Stomach smooth muscle (tissue), 2 donors: ENCODE measurements around the gene SMC1B.
"Not testable (repeated sequence)": the region's sequence is repeated elsewhere in the genome, so short reads cannot be mapped to it uniquely, and the experiment has no call there.

Source experiments
- H3K27ac ChIP-seq: one replicate; pipeline ENCODE4 v1.7.0; 2013; ENCODE audit warnings: mild to moderate bottlenecking, low read length, inconsistent platforms
- H3K27me3 ChIP-seq, 2 donors: one replicate each; pipeline ENCODE4 v1.7.0; 2013; ENCODE audit warnings: low read length in 2 of 2; ENCODE audit not compliant: insufficient read depth in 2 of 2, control insufficient read depth in 1 of 2
- H3K36me3 ChIP-seq, 2 donors: one replicate each; pipeline ENCODE4 v1.7.0; 2013; ENCODE audit warnings: low read length in 2 of 2; ENCODE audit not compliant: control insufficient read depth in 2 of 2, insufficient read depth in 2 of 2
- H3K4me1 ChIP-seq: one replicate; pipeline ENCODE4 v1.7.0; 2013; ENCODE audit warnings: low read length; ENCODE audit not compliant: control insufficient read depth, insufficient read depth
- H3K4me3 ChIP-seq, 2 donors: one replicate each; pipeline ENCODE4 v1.7.0; 2013; ENCODE audit warnings: low read length in 2 of 2
- H3K9ac ChIP-seq, 2 donors: one replicate each; pipeline ENCODE4 v1.7.0; 2013; ENCODE audit warnings: low read length in 2 of 2, mild to moderate bottlenecking in 1 of 2
- H3K9me3 ChIP-seq, 2 donors: one replicate each; pipeline ENCODE4 v1.7.0; 2013; ENCODE audit warnings: low read length in 2 of 2; ENCODE audit not compliant: control insufficient read depth in 2 of 2
- donor health status: healthy.
- donor health status: Pancreatic carcinoma.

The SMC1B gene

GRCh38 chr22:45444168-45444567 is 30.8 kb upstream of the SMC1B start:
- no peak overlapping the region for H3K27ac ChIP-seq
- H3K4me1 ChIP-seq: peaks cover 3% of the 10 kb centered on the region
- no peak overlapping the region for H3K4me3 ChIP-seq
- no peaks in the 10 kb centered on the region for H3K36me3 ChIP-seq
- H3K9ac ChIP-seq: no peak overlapping the region
- H3K9me3 ChIP-seq: no peaks in the 10 kb centered on the region
- no peaks in the 10 kb centered on the region for H3K27me3 ChIP-seq

- H3K27ac ChIP-seq: no peak overlapping the region
- H3K4me3 ChIP-seq: no peak overlapping the region
- peaks cover 3% of the 10 kb centered on the region for H3K4me1 ChIP-seq
- H3K9ac ChIP-seq: no peak overlapping the region
- H3K36me3 ChIP-seq: no peaks in the 10 kb centered on the region
- H3K9me3 ChIP-seq: no peaks in the 10 kb centered on the region
- H3K27me3 ChIP-seq: no peaks in the 10 kb centered on the region
These were observed 28.7 kb upstream of the SMC1B start for GRCh38 chr22:45442116-45442515.

- Histone ChIP-seq H3K27me3 (no peaks in the 10 kb centered on the region), H3K9ac (no peak overlapping the region), H3K4me1 (peaks cover 3% of the 10 kb centered on the region), H3K9me3 (no peaks in the 10 kb centered on the region), H3K4me3 (no peak overlapping the region), H3K27ac (no peak overlapping the region), H3K36me3 (no peaks in the 10 kb centered on the region)
These were observed 27.7 kb upstream of the SMC1B start for GRCh38 chr22:45441138-45441537.

- H3K9ac ChIP-seq, H3K27ac ChIP-seq, H3K9me3 ChIP-seq, H3K27me3 ChIP-seq, H3K4me3 ChIP-seq, H3K4me1 ChIP-seq, H3K36me3 ChIP-seq: not testable (repeated sequence)
These were observed 27.3 kb upstream of the SMC1B start for GRCh38 chr22:45440688-45441087.

GRCh38 chr22:45438336-45438735 is 24.9 kb upstream of the SMC1B start:
- H3K36me3 ChIP-seq: no peaks in the 10 kb centered on the region
- H3K4me1 ChIP-seq: peaks cover 11% of the 10 kb centered on the region
- no peak overlapping the region for H3K9ac ChIP-seq
- H3K27me3 ChIP-seq: no peaks in the 10 kb centered on the region
- no peaks in the 10 kb centered on the region for H3K9me3 ChIP-seq
- no peak overlapping the region for H3K27ac ChIP-seq
- no peak overlapping the region for H3K4me3 ChIP-seq

- not testable (repeated sequence) for H3K36me3 ChIP-seq, H3K4me1 ChIP-seq, H3K9ac ChIP-seq, H3K9me3 ChIP-seq, H3K4me3 ChIP-seq, H3K27me3 ChIP-seq, H3K27ac ChIP-seq
These were observed 23.6 kb upstream of the SMC1B start for GRCh38 chr22:45436871-45437517.

GRCh38 chr22:45435544-45436139 is 22.2 kb upstream of the SMC1B start:
- H3K27ac ChIP-seq: peak overlapping the region; percentile 24
- H3K9ac ChIP-seq: peak overlapping the region; percentile 49 to 60
- peaks cover 9% of the 10 kb centered on the region for H3K4me1 ChIP-seq
- H3K9me3 ChIP-seq: no peaks in the 10 kb centered on the region
- no peaks in the 10 kb centered on the region for H3K27me3 ChIP-seq
- no peaks in the 10 kb centered on the region for H3K36me3 ChIP-seq
- peak overlapping the region; percentile 44 to 58 for H3K4me3 ChIP-seq

GRCh38 chr22:45434981-45435380 is 21.6 kb upstream of the SMC1B start:
- peak overlapping the region in 1 of 2 donors; percentile 49 for H3K9ac ChIP-seq
- H3K27me3 ChIP-seq: no peaks in the 10 kb centered on the region

GRCh38 chr22:45430871-45431270 is 17.5 kb upstream of the SMC1B start:
- Histone ChIP-seq H3K4me3 (no peak overlapping the region), H3K36me3 (no peaks in the 10 kb centered on the region), H3K9ac (no peak overlapping the region), H3K27me3 (peaks cover 0 to 4% of the 10 kb centered on the region in 2 donors), H3K4me1 (peaks cover 8% of the 10 kb centered on the region), H3K27ac (no peak overlapping the region), H3K9me3 (peaks cover 0 to 3% of the 10 kb centered on the region in 2 donors)

More at GRCh38 chr22:45434981-45435380, 21.6 kb upstream of the SMC1B start:
- H3K9me3 ChIP-seq: no peaks in the 10 kb centered on the region
- H3K36me3 ChIP-seq: no peaks in the 10 kb centered on the region
- H3K4me1 ChIP-seq: peaks cover 9% of the 10 kb centered on the region
- H3K4me3 ChIP-seq: no peak overlapping the region
- H3K27ac ChIP-seq: peak overlapping the region; percentile 24

- Histone ChIP-seq H3K27me3 (peaks cover 0 to 4% of the 10 kb centered on the region in 2 donors), H3K4me3 (no peak overlapping the region), H3K4me1 (peaks cover 1% of the 10 kb centered on the region), H3K36me3 (no peaks in the 10 kb centered on the region), H3K27ac (no peak overlapping the region), H3K9me3 (peaks cover 0 to 3% of the 10 kb centered on the region in 2 donors), H3K9ac (no peak overlapping the region)
These were observed 16.8 kb upstream of the SMC1B start for GRCh38 chr22:45429981-45430775.
